GM18861 (cell line): ENCODE results near the gene ANO10.
A peak's percentile ranks its signal among the peaks of the same experiment; 100 is the strongest.

Experiments
- ATAC-seq: cut with Tn5 transposase; IDR thresholded peaks from one replicate; pipeline ENCODE4 v1.9.1; 2021; ENCODE audit not compliant: unreplicated experiment

The ANO10 gene

GRCh38 chr3:43423142-43423541 is 198.7 kb downstream of the ANO10 start:
- ATAC-seq: no peak

GRCh38 chr3:43418601-43419272 is 203.1 kb downstream of the ANO10 start:
- ATAC-seq: no peak

- no peak for ATAC-seq
Measured at GRCh38 chr3:43417133-43417532, 204.7 kb downstream of the ANO10 start.

- ATAC-seq: no peak
Measured at GRCh38 chr3:43415088-43415487, 206.7 kb downstream of the ANO10 start.

GRCh38 chr3:43413676-43414368 is 208.0 kb downstream of the ANO10 start:
- no peak for ATAC-seq

GRCh38 chr3:43411429-43411828 is 210.4 kb downstream of the ANO10 start:
- ATAC-seq: no peak

- no peak for ATAC-seq
Measured at GRCh38 chr3:43410592-43410991, 211.2 kb downstream of the ANO10 start.

GRCh38 chr3:43409506-43409905 is 212.3 kb downstream of the ANO10 start:
- no peak for ATAC-seq

- no peak for ATAC-seq
Measured at GRCh38 chr3:43406643-43407023, 215.2 kb downstream of the ANO10 start.

- no peak for ATAC-seq
Measured at GRCh38 chr3:43405888-43406642, 215.7 kb downstream of the ANO10 start.

- ATAC-seq: no peak
Measured at GRCh38 chr3:43400781-43401730, 220.8 kb downstream of the ANO10 start.

GRCh38 chr3:43400167-43400566 is 221.6 kb downstream of the ANO10 start:
- ATAC-seq: no peak

GRCh38 chr3:43399034-43399433 is 222.8 kb downstream of the ANO10 start:
- ATAC-seq: no peak

- no peak for ATAC-seq
Measured at GRCh38 chr3:43394041-43394554, 227.7 kb downstream of the ANO10 start.

GRCh38 chr3:43391621-43392020 is 230.2 kb downstream of the ANO10 start:
- ATAC-seq: no peak

- ATAC-seq: no peak
Measured at GRCh38 chr3:43390255-43390588, 231.6 kb downstream of the ANO10 start.

GRCh38 chr3:43389388-43390254 is 232.2 kb downstream of the ANO10 start:
- peak; percentile 39 for ATAC-seq

GRCh38 chr3:43388915-43389314 is 232.9 kb downstream of the ANO10 start:
- ATAC-seq: no peak

GRCh38 chr3:43388175-43388574 is 233.6 kb downstream of the ANO10 start:
- ATAC-seq: no peak

GRCh38 chr3:43379343-43379742 is 242.5 kb downstream of the ANO10 start:
- ATAC-seq: no peak
